CD4-positive, alpha-beta T cell (primary cell): ENCODE data around the gene PDE4A. TPM values are rescaled to one million over a fixed set of nuclear protein-coding genes. Genes with fewer than 3 reads are reported as not detected.

Source experiments
- ATAC-seq: fragments of 200-7000 bp; cut with Tn5 transposase; one replicate; pipeline ENCODE4 v1.10.0; 2022; ENCODE audit warnings: mild to moderate bottlenecking; ENCODE audit not compliant: poor library complexity
- CTCF ChIA-PET: fragments of 350-600 bp; sonication (Branson Sonifier 250); formaldehyde crosslinking; loops from one replicate; lab custom pipeline; 2021; ENCODE audit warnings: antibody characterized with exemption, inconsistent platforms; lab: Charles Lee
- POLR2A ChIA-PET: fragments of 350-600 bp; sonication (Branson Sonifier 250); formaldehyde crosslinking; loops from one replicate; lab custom pipeline; 2021; ENCODE audit warnings: antibody characterized with exemption, inconsistent platforms; lab: Charles Lee
- DNase-seq, 14 experiments: peaks; one replicate each; pipeline ENCODE4 v3.0.0-alpha.2; 2013 to 2020; ENCODE audit warnings: mixed read lengths in 2 of 14
- H3K27ac ChIP-seq, 2 donors: one replicate each; pipeline versions ENCODE4 v1.5.1 to v1.7.0; 2013; ENCODE audit warnings: low read length in 2 of 2, low read depth in 1 of 2, mild to moderate bottlenecking in 1 of 2
- H3K27me3 ChIP-seq, 2 experiments: 1 replicate in 1 of 2; 2 replicates in 1 of 2; pipeline versions ENCODE4 v1.6.1 to v1.7.0; 2013; ENCODE audit warnings: low read length in 2 of 2, control low read depth in 1 of 2, mild to moderate bottlenecking in 1 of 2, moderate library complexity in 1 of 2; ENCODE audit not compliant: insufficient read depth in 2 of 2, control insufficient read depth in 1 of 2
- H3K36me3 ChIP-seq: one replicate; pipeline ENCODE4 v1.6.1; 2013; ENCODE audit warnings: low read length, control low read depth; ENCODE audit not compliant: insufficient read depth
- H3K4me1 ChIP-seq: one replicate; pipeline ENCODE4 v1.6.1; 2013; ENCODE audit warnings: low read length, control low read depth; ENCODE audit not compliant: insufficient read depth
- H3K4me3 ChIP-seq: one replicate; pipeline ENCODE4 v1.5.1; 2013; ENCODE audit warnings: mild to moderate bottlenecking, low read length, moderate library complexity
- H3K9me3 ChIP-seq, 2 experiments: 1 replicate in 1 of 2; 2 replicates in 1 of 2; pipeline versions ENCODE4 v1.6.1 to v1.7.0; 2013; ENCODE audit warnings: low read length in 2 of 2, mild to moderate bottlenecking in 2 of 2, control low read depth in 1 of 2, moderate library complexity in 1 of 2; ENCODE audit not compliant: control insufficient read depth in 1 of 2, insufficient read depth in 1 of 2
- H3K27ac Mint-ChIP-seq: one replicate; pipeline ENCODE4 v1.8.0; 2020; ENCODE audit warnings: mixed read lengths
- H3K27me3 Mint-ChIP-seq: one replicate; pipeline ENCODE4 v1.8.0; 2021; ENCODE audit warnings: mixed read lengths
- H3K36me3 Mint-ChIP-seq: one replicate; pipeline ENCODE4 v1.8.0; 2021; ENCODE audit warnings: low read depth, mixed read lengths
- H3K4me1 Mint-ChIP-seq: one replicate; pipeline ENCODE4 v1.8.0; 2021; ENCODE audit warnings: low read depth, mixed read lengths
- H3K4me3 Mint-ChIP-seq: one replicate; pipeline ENCODE4 v1.8.0; 2020; ENCODE audit warnings: mild to moderate bottlenecking, mixed read lengths
- H3K9me3 Mint-ChIP-seq: one replicate; pipeline ENCODE4 v1.8.0; 2020; ENCODE audit warnings: mixed read lengths
- CTCF ChIP-seq: fragments of 200-600 bp; IDR thresholded peaks from one replicate; pipeline ENCODE4 v1.8.0; 2022; ENCODE audit warnings: antibody characterized with exemption, mild to moderate bottlenecking
- intact Hi-C, 2 experiments: fragments of 100-400 bp; cut with DNase I in 1 of 2; cut with micrococcal nuclease in 1 of 2; formaldehyde crosslinking; loops; one replicate each; pipeline versions ENCODE4 v1.15.1 to v1.9.0; 2023 to 2025; cut with DNase I, micrococcal nuclease
- total RNA-seq, 174 experiments: library from RNA in 2 of 174; stranded (reverse) in 2 of 174; gene quantifications; one replicate each; pipeline ENCODE4 v1.2.3 and lab custom pipeline; 2021 to 2026

Gene PDE4A
- total RNA-seq, 2 experiments from 2014 or later = 1.5 to 2.1 TPM

- Mint-ChIP-seq H3K4me3 (no peak overlapping the region), H3K4me1 (peaks cover 50% of the 10 kb centered on the region), H3K27ac (no peak overlapping the region), H3K27me3 (peaks cover 78% of the 10 kb centered on the region), H3K9me3 (no peaks in the 10 kb centered on the region), H3K36me3 (no peaks in the 10 kb centered on the region)
- CTCF ChIA-PET = interaction anchor here (2.2 kb wide), 1 partner anchor 19 kb away, joined by 10 read pairs; the partner anchor contains the start of gene CDC37
- DNase-seq (no peak), ATAC-seq (no peak)
- Histone ChIP-seq H3K27me3 (peaks cover 63 to 73% of the 10 kb centered on the region in 2 experiments), H3K4me3 (no peak overlapping the region), H3K4me1 (peaks cover 81% of the 10 kb centered on the region), H3K9me3 (peaks cover 0 to 14% of the 10 kb centered on the region in 2 experiments), H3K27ac (no peak overlapping the region), H3K36me3 (no peaks in the 10 kb centered on the region)
- no peak for TF ChIP-seq CTCF
- intact Hi-C loops = no loop called here
- POLR2A ChIA-PET = no interaction called here
Measured at GRCh38 chr19:10422846-10423245, 2.5 kb downstream of the PDE4A start.

GRCh38 chr19:10424011-10424637 lies 3.8 kb downstream of the PDE4A start:
- H3K27me3 ChIP-seq = peaks cover 51 to 60% of the 10 kb centered on the region in 2 experiments
- no peaks in the 10 kb centered on the region for H3K36me3 ChIP-seq
- peak overlapping the region; percentile 46 for H3K4me3 ChIP-seq
- Mint-ChIP-seq H3K36me3 (peaks cover 5% of the 10 kb centered on the region), H3K9me3 (no peaks in the 10 kb centered on the region), H3K27ac (peak overlapping the region; percentile 16), H3K4me3 (no peak overlapping the region), H3K4me1 (peaks cover 53% of the 10 kb centered on the region), H3K27me3 (peaks cover 80% of the 10 kb centered on the region)
- ChIA-PET POLR2A (interaction anchor here (2.3 kb wide), 1 partner anchor 19 kb away, joined by 12 read pairs; the partner anchor contains the start of gene CDC37), CTCF (interaction anchor here (0.9 to 2.2 kb wide), 4 partner anchors 19 to 54 kb away, joined by 3 to 10 read pairs (median 4); partner anchors contain the start of gene CDC37)
- H3K4me1 ChIP-seq = peaks cover 80% of the 10 kb centered on the region
- peak; percentile 21 for ATAC-seq
- no peak overlapping the region for H3K27ac ChIP-seq
- intact Hi-C loops = loop anchor here in 1 of 2 experiments (1.0 kb wide), 1 partner anchor 20 kb away; no protein-coding TSS in a partner anchor
- peak in 12 of 14 experiments; percentile 48 to 85 (median 62) for DNase-seq
- TF ChIP-seq CTCF = peak; percentile 93
- peaks cover 0 to 11% of the 10 kb centered on the region in 2 experiments for H3K9me3 ChIP-seq

- CTCF ChIA-PET = interaction anchor here (1.8 to 4.6 kb wide), 2 partner anchors 10 to 23 kb away, joined by 21 to 47 read pairs; partner anchors contain the start of gene CDC37
- Mint-ChIP-seq H3K9me3 (no peaks in the 10 kb centered on the region), H3K4me1 (peaks cover 55% of the 10 kb centered on the region), H3K36me3 (peaks cover 5% of the 10 kb centered on the region), H3K4me3 (no peak overlapping the region), H3K27me3 (peaks cover 81% of the 10 kb centered on the region), H3K27ac (peak overlapping the region; percentile 93)
- Histone ChIP-seq H3K4me1 (peaks cover 80% of the 10 kb centered on the region), H3K27ac (peak overlapping the region in 1 of 2 donors; percentile 55), H3K4me3 (no peak overlapping the region), H3K9me3 (peaks cover 0 to 8% of the 10 kb centered on the region in 2 experiments), H3K36me3 (no peaks in the 10 kb centered on the region), H3K27me3 (peaks cover 45 to 52% of the 10 kb centered on the region in 2 experiments)
- DNase-seq (no peak), ATAC-seq (no peak)
- intact Hi-C loops = no loop called here
- POLR2A ChIA-PET = no interaction called here
- TF ChIP-seq CTCF = no peak
Measured at GRCh38 chr19:10427169-10427568, 6.8 kb downstream of the PDE4A start.
